T-helper 9 cell (primary cell): ENCODE data around the gene ANKRD53.

Experiments
- DNase-seq: peaks from one replicate; pipeline ENCODE4 v3.0.0-alpha.2; 2020
- total RNA-seq, 2 donors: gene quantifications; one replicate each; lab custom pipeline; 2026; lab: John Stamatoyannopoulos, UW

ANKRD53 gene, protein sequence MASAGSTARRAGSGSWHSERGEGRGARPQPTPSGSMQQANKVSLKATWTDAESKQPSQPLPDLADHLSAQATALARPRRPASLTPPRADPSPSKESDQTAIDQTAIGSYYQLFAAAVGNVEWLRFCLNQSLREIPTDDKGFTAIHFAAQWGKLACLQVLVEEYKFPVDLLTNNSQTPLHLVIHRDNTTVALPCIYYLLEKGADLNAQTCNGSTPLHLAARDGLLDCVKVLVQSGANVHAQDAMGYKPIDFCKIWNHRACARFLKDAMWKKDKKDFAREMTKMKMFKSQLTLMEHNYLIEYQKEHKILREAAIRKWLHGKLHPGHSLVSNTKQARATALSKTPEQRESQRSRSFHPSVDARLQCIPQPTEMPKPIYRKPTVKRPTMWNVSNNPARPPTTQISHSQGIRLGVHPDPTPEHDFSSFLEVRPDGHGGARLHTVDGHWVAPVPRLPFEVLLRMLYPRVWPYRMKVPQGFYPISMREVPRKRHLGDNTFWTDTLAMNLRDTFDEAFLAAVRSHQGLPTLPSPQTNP
- 0.14 to 0.48 reads per million in 2 donors for total RNA-seq

DNA sequence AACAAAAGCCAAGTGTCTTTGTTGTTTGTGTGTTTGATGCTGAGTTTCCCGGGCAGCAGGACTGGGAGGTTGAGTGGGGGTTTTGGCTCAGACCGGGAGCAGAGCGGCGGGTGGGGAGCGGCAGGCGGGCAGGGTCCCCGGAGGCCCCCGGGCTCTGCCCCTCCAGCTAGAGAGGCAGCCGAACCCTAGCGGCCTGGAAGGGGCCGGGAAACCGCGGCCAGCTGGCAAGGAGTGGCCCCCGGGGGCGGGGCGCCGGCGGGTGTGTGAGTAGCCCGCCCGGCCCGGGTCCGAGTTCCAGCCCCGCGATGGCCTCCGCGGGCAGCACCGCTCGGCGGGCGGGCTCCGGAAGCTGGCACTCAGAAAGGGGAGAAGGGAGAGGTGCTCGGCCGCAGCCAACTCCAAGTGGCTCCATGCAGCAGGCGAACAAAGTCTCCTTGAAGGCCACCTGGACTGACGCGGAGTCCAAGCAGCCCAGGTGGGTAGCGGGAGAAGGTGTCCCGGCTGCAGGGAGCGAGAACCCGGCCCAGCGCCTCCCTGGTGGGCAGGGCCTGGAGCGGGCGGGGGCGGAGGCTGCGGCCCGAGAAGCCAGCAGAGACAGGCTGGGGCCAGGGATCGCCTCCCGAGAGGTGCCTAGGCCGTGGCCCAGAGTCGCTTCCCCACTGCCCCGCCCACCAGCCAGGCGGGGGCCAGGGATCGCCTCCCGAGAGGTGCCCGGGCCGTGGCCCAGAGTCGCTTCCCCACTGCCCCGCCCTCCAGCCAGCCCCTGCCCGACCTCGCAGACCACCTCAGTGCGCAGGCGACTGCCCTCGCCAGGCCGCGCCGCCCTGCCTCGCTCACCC lies at the start of gene ANKRD53:
Gene ANKRD53, plus strand, starts transcription at position 290 of the 839 bp plus-strand sequence. Its CDS starts 16 bp downstream, at position 306.
- DNase-seq, result no peak

DNA sequence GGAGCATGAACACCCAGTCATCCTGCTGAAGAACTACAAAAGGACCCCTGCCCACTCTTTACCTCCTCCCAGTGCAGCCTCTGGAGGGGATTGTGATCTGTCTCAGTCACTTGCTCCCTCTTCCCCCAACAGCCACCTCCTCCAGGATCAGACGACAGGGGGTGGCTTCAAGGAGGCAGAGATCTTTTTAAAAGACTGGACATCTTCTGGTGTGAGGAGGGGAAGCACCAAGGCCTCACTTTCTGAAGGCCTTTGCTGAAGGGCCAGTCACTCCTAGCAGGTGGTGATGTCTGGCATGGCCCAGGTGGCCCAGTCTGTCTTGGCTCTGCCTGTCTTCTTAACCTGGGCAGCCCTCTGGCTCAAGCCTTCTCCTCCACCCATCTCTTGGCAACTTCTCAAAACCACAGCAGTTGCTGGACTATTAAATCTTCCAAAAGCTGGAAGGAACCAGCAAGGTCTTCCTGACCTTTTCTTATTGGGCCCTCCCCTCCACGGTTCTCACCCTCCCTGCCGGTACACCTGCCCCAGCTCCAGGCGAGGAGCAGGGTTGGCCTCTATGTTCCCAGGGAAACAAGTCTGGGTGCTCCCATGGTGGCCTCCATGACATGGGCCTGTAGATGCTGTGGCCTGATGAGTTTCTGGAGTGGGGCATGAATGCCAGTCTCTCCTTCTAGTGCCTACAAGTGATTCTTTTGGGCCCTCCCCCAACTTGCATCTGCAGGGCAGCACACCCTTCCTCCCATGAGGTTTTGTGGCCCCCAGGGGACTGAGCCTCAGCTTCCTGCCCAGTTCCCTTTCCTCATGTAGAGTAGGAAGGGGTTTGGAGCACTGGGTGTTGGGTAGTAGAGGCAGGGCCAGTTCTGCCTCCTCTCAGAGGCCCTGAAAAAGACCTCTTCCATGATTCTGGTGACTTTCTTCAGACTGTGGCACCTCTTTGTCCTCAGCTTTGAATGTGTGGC lies 47.8 kb upstream of the ANKRD53 start:
- DNase-seq, result no peak

DNA sequence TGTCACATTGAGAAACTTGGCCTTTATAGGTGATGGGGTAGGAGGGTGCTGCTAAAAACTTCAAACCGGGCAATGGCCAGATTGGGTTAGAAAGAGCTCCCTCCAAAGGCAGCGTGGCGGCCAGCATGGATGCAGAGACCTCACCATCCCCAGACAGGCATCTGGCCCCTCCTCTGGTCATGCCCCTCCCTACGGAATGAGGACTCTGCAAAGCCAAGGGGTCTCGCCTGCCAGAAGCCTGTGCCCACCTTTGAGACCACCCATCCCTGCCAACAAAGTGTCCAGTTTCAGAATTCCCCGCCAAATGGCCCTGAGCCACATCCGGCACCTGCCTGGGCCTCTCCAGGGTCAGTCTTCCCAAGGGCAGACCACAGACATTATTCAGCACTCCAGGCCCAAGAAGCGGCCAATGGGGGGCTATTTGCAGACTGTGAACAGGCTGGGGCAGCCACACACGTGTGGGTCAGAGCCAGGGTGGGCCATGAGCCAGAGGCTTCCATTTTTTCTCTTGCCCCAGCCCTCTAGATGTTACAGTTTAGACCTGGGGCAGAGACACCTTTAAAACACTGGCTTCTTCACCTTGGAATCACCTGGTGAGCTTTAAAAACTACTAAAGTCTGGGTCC lies 46.9 kb upstream of the ANKRD53 start:
- DNase-seq, result no peak

DNA sequence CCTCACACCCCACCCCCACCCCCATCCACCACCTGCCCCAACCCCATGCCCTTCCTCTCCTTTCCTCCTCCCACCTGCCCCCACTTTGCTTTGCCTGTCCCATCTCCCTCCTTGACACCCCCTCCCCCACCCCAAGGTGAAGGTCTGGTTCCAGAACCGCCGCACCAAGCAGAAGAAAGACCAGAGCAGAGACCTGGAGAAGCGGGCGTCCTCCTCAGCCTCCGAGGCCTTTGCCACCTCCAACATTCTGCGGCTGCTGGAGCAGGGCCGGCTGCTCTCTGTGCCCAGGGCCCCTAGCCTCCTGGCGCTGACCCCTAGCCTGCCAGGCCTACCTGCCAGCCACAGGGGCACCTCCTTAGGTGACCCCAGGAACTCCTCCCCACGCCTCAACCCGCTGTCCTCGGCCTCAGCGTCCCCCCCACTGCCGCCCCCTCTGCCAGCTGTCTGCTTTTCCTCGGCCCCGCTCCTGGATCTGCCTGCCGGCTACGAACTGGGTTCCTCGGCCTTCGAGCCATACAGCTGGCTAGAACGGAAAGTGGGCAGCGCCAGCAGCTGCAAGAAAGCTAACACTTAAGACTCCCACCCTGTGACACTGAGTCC lies 45.7 kb upstream of the ANKRD53 start:
- DNase-seq, result no peak

DNA sequence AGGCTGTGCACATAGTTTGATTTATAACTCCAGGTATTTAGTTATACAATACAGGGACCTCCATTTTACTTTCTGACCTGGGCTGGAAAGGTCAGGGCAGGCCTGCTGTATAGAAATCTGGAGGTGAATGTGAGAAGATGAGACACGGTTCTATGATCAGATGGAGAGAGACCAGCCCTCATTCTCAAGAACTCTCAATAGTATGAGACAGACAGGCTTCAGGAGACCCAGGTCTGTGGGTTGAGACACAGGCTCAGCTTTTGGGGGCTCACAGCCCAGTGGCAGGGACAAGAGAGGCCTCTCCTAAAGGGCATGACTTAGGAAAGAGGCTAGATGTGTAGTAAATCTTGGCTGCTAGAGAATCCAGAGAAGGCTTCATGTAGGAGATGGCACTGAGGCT lies 43.4 kb upstream of the ANKRD53 start:
- DNase-seq, result no peak

DNA sequence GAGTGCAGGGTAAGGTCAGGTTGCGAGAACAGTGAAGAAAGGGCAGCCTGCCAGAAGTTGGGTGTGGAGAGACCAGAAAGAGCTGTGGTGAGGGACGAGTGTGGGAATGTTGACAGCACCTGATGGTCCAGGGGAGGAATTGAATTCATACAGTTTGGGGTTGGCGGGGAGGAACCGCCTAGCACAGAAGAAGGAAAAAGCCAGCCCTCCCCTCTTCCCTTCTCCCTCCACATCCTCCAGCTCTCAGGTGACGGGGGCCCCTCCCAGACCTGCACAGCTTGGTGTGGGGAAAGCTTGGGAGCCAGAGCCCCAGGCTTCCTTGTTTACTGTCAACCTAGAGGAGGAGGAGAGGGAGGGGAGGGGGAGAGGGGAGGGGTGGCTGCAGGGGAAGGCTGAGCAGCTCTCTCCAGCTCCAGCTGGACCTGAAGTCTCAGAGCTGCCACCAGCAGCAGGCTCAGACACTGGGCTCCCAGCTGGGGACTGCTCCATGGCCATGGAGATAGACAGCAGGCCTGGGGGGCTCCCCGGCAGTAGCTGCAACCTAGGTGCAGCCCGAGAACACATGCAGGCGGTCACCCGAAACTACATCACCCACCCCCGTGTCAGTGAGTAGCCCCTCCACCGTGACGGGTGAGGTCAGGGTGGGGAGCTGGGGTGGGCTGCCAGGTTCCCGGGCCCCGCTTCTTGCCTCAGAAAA lies 42.8 kb upstream of the ANKRD53 start, which contains the start of gene ATP6V1B1:
Gene ATP6V1B1, plus strand, starts transcription at position 433 of the 697 bp plus-strand sequence. Its CDS starts 55 bp downstream, at position 488.
- DNase-seq, result no peak

DNA sequence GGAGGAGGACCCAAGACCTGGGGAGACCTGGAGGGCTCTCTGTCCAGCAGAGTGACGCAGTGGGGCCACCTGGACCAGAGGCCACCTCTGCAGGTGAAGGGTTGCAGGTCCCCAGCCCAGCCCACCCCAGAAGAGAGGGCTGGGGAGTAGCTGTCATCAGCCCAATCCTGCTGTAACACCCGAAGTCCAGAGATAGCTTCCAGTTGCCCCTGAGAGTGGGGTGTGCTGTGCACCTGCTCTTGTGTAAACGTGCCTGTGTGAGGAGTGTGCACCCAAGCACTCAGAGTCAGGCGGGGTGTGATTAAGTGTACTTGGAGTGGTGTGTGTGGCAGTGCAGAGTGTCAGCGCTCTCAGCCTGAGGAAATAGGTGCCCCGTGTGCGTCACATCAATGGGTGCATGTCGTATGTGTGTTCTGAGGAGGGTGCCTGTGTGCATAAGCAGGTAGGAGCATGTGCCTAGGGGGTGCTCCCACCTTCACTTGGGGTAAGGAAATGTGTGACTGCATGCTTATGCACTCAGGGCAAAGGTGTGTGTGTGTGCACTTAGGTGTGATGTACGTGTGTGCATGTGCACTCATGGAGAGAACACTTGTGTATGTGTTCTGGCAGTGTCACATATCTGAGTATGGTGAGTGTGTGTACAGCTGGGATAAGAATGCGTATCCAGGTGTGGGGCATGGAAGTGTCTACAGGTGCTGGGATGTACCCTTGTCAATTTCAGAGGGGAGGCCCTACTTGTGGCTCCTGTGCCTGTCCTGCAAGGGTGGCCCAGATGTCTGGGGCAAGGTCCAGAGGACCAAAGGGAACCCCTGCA lies 42.1 kb upstream of the ANKRD53 start:
- no peak for DNase-seq

DNA sequence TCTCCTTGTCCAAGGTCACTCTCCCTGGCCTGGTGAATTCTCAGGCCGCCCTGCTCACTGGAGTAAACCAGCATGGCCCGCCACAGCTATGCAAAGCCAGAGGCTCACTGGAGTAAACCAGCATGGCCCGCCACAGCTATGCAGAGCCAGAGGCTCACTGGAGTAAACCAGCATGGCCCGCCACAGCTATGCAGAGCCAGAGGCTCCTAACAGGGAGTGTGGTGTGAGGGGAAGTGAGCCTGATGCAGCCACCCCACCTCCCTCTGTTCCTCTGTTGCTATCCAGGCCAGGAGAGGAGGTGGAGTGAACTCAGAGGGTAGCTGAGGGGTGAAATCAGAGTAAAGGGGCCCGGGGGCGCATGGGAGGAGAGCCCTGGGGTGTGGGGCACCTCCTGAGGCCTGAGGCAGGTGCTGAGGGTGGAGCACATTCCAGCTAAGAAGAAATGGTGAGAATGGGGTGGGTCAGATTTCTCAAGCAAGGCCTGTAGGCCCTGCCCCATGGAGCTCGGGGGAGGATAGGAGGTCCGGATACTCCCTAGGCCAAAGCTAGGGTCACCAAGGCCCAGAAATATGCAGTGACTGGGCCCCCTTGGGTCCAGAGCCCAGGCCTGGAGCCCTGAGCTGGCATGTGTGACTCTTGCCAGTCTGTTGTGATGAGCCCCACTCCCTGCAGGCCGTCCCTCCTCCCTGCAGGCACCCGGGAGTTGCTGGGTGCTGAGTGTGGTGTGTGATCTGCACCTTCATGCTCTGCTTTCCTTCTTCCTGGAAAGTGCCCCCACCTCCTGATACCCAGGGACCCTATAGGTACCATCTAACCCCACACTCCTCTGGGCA lies 41.2 kb upstream of the ANKRD53 start:
- no peak for DNase-seq

DNA sequence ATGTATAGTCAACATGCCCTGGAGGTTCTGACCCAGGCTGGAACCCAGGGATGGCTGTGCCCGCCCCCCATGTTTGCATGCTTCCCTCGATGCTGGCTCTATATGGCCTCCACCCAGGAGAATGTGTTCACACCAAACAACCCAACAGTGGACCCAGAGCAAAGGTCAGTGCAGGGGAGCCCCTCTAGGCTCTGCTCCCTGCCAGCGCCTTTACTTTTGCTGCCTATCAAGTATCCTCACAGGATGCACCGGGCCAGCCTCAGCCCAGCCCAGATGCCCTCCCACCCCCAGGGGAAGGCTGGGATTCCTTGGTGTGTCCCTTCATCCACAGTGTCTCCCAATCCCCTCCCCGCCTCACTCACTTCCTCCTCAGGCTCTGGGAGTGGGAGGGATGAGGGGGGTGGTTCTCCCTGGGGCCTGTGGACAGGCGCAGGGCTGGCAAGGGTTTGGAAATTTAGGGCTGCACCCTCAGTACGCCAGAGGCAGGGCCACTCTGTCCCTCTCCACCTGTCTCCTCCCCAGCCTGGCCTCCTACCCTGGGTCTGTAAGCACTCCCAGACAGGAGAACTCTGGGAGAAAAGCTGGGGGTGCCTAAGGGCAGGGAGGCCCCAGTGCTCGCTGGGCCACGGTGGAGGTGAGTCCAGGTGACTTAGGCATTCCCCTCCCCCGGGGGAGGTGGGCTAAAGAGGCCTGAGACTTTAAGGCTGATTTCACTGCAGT lies 40.4 kb upstream of the ANKRD53 start:
- DNase-seq, result no peak

DNA sequence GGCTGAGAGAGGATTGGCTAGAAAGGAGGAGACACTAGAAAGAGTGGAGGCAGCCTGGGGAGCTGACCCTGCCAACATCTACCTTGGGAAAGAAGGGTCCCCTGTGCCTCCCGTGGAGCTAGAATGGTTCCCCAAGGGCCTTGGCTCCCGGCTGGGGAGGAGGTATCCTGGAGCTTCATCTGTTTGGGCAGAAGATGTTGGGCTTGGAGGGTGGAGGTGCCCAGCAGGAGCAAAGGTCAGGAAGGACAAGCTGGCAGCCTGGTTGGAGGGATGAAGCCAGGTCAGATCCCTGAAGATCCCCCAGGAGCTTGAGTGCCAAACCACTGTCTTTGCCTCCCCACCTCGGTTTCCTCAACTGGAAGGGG lies 39.9 kb upstream of the ANKRD53 start:
- DNase-seq, result no peak

DNA sequence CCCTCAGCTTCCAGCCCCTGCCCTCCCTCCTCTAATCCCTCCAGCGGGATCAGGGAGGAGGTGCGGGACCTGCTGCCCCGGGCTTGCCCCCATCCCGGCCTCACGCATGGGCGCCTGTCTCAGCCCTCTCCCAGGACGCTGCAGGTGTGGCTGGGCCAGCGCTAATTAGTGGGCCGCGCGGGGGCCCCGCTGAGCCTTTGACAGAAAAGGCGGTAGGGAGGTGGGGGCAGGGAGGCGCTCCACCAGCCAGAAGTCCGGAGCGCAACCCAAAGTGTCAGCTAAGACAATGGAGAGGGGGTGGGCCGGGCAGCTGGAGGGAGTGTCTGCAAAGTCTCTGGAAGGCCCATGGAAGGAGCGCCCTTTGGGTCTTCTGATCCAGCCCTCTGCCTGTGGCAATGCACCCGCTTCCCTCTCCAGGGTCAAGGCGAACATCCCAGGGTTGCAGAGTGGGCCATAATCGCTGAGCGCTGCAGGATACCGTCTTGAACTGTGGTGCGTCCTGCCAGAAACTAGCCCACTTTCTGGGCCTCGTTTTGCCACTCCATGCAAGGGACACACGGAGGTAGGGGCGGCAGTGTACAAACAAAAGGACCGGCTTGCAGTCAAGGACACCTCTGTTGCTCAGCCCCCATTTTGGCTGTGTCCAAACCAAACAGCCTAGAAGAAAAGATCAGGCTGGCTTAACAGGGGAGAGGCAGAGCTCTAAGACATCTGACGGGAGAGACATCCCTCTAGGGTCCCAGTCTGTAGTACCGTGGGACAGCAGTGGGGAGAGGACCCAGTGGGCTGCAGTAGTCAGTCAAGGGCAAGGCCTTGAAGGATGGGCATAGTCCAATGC lies 39.2 kb upstream of the ANKRD53 start:
- no peak for DNase-seq

DNA sequence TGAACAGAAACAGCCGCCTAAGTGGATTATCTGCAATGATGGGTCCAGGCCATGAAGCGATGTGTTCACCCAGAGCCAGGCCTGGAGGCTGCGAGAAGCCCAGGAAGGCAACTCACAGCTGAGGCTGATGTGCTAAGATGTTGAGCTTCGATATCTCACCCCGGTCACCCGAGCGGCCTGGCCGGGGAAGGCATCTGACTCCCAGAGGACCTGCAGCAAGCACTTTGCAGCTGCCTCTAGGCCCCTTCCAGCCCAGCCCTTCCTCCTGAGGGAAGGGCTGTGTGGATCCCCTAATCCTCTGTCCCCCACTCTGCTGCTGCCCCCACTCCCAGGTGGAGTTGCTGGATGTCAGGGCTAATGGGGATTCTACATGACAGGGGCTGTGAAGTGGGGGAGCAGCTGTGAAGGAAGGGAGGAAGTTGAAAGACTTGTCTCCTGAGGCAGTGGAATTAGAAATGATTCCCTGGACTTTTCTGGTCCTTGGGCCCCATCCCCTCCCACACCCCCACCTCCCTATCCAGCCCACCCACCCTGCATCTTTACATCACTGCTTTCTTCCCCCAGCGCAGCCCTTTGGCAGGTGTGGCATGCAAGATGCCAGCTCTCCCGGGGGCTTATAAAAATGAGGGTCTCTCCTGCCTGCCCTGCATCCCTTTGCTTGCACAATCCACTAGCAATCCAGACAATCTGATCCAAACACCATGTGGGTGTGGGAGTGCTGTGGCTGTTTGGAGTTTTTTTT lies 38.4 kb upstream of the ANKRD53 start:
- no peak for DNase-seq

DNA sequence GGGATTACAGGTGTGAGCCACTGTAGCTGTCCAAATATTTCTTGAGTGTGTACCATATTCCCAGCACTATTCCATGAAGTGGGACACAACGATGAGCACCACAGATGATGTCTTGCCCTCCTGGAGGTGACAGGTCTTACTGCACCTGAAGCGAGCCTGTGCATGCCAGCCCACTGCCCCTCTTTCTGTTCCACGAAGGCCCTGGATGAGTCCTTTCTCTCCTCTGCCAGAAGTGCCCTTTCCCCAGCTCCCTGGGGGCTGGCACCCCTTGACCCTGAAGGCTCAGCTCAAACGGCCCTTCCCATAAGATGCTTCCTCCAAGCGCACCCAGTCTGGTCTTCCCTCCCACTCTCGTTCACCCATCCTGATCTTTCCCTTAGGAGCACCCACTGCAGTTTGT lies 37.2 kb upstream of the ANKRD53 start:
- no peak for DNase-seq

DNA sequence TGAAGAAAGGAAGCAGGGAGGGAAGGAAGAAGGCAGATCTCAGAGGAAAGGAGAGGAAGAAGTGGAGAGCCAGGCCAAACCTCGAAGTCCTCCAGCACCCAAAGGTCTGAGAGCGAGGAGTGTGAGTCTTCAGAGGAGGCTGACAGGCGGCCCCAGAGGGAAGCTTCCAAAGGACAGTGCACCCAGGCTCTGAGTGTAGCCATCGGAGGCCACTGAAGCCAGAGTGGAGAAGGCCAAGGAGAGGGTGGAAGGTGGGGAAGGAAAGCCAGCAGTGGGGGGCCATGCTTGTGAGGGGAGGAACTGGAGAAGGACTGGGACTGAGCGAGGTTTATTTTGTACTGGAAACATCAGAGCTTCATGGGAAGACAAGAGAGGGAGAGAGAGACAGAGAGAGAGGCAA lies 36.7 kb upstream of the ANKRD53 start:
- DNase-seq, result no peak

DNA sequence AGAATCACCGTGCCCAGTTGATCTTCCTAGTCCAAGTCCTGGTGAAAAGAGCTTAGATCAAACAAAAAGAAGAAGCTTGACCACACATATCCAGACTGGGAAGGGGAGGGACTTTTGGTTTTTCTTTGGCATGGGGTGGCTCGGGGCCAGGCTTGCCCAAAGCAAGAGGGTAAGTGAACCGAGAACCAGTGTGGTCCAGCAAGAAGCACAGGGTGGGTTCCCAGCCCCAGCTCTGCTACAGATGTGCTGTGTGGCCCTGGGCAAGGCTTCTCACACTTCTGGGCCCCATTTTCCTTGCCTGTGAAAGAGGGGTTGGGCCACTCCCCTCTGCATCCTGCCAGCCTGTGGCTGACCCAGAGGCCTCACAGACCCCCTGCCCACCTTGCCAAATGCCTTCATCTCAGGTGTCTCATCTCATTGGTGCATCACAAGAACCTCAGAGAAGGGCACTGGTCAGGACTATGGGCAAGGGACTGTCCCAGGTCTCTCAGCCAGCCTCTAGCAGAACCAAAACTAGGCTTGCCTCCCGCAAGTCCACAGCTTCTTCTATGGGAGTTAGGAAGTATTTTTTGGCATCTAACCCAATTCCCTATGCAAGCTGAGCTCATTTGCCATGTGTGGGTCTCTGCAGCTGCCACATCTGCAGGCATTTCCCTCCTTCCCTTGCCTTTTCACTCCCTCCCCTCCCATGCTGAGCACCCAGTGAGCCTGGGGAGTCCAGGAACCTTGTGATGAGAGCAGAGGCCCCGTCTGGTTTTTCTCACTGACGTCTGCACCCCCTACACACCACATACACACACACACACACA lies 35.8 kb upstream of the ANKRD53 start:
- no peak for DNase-seq
